Glomerular visceral epithelial cell (primary cell): Measurements from ENCODE around the gene ZKSCAN4.

Experiments
- DNase-seq: peaks from one replicate; pipeline ENCODE4 v3.0.0-alpha.2; 2016; ENCODE audit errors: extremely low spot score

The ZKSCAN4 gene

DNA sequence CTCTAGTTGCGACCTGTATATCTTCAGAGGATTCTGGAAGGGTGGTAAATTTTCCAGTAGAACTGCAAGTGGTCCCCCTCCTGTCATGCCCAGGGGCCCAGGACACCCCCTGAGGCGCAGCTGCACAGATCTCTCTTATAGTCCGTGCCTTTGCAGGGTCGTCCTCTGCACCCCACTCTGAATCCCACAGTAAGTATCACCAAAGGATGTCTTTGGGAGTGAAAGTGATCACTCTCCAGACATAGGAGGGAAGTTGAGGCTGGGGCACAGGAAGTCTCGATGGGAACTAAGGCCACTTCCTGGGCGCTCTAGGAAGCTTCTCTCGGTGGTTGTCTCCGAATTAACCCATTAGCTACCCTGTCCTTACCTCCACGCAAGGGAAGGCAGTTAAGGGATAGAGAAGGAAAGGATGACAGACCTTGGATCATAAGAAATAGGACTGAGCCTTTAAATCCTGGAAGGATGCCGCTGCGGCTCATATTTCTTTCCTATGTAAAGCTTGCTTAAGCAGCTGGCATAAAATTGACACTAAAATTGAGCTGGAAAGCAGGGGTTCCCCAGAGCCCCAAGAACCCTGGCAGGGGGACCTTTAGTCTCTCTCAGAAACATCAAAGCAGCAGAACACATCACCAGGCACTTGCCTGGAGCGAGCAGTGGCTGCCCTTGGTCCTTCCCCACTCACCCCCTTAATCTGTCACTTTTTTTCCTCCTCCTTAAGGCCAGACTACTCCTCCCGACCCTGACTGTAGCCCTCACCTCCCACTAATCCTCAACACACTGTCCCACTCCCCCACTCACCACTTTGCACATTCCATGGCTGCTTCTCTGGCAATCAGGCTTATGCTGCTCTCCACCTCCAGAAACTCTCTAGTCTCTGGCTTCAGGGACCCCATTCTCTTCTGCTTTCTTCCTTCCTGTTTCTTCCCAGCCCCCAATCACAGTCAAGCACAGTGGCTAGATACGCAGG lies at the start of gene ZKSCAN4:
ZKSCAN4 (minus strand) TSS at position 261 of the 967 bp plus-strand sequence. CDS start 289 bp downstream, outside the sequence.
- DNase-seq, result peak; percentile 87

GRCh38 chr6:28296520-28297060 lies 44.5 kb upstream of the ZKSCAN4 start:
- no peak for DNase-seq

DNA sequence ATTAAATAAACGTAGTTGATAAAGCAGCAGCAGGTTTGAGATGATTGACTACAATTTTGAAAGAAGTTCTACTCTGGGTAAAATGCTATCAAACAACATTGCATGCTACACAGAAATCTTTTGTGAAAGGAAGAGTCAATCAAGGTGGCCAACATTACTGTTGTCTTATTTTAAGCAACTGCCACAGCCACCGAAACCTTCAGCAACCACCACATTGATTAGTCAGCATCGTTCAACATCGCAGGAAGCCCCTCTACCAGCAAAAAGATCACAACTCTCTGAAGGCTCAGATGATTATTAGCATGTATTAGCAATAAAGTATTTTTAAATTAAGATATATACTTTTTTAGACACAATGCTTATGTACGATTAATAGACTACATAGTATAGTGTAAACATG lies 43.3 kb upstream of the ZKSCAN4 start:
- DNase-seq, result no peak

GRCh38 chr6:28291573-28291972 lies 39.5 kb upstream of the ZKSCAN4 start:
- no peak for DNase-seq

GRCh38 chr6:28282926-28283325 lies 30.9 kb upstream of the ZKSCAN4 start:
- DNase-seq, result peak; percentile 9

GRCh38 chr6:28281288-28282064 lies 29.4 kb upstream of the ZKSCAN4 start, which contains the start of gene PGBD1:
Gene PGBD1, plus strand, starts transcription at chr6:28281572. Its CDS starts 2,242 bp downstream, at chr6:28283814.
- DNase-seq, result peak; percentile 84

DNA sequence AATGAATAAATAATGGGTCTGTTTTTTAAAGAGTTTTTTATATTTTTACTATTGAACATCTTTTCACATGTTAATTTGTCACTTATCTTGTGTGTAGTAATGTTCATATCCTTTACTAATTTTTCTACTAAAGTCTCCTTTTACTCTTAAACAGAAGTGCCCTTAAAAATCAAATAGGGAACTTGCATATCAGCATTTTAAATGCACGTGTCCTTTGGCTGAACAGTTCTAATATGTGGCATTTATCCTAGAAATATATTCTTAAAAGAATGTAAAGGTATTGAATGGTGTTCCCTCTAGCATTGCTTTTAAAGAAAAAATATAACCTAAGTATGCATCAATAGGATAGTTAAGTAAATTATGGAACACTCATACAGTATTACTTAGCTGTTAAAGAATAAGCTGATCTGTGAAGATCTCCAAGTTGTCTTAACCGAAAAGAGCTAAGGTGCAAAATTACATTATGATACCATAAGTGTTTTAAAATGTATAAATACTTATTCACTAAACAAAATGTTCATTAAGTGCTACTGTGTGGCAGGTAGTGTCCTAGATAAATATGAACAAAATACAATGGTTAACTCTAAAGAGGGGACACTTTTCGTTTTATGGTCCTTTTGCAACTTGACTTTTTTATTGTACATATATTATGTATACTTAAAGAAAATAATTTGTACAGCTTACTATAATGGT lies 28.7 kb upstream of the ZKSCAN4 start:
- DNase-seq, result no peak

GRCh38 chr6:28277746-28278145 lies 25.7 kb upstream of the ZKSCAN4 start:
- no peak for DNase-seq

DNA sequence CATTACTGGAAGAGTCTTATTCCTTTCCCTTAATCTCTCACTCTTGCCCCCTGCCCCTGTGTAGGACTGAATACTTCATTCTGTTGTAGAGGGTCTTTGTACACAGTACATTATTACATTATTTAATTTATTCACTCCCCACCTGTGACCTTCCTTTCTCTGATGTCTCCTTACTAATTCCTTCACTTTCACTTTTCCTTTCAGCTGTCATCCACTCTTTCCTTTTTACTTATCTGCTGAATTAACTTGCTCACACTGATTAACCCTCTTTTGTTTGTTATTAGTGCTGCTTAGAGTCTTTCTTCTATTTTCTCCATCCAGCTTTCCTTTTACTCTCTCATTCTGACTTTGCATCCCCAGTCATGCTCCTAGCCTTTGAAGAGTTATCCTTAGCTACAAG lies 22.8 kb upstream of the ZKSCAN4 start:
- DNase-seq, result no peak

GRCh38 chr6:28269492-28269891 lies 17.4 kb upstream of the ZKSCAN4 start:
- peak; percentile 61 for DNase-seq

GRCh38 chr6:28267695-28268059 lies 15.6 kb upstream of the ZKSCAN4 start:
- DNase-seq, result no peak

GRCh38 chr6:28266962-28267694 lies 15.1 kb upstream of the ZKSCAN4 start, which contains the start of gene ZSCAN26:
Gene ZSCAN26, plus strand, starts transcription at chr6:28267143. Its CDS starts 4,777 bp downstream, at chr6:28271920.
- peak; percentile 91 for DNase-seq

GRCh38 chr6:28266563-28266961 lies 14.5 kb upstream of the ZKSCAN4 start:
- DNase-seq, result no peak

DNA sequence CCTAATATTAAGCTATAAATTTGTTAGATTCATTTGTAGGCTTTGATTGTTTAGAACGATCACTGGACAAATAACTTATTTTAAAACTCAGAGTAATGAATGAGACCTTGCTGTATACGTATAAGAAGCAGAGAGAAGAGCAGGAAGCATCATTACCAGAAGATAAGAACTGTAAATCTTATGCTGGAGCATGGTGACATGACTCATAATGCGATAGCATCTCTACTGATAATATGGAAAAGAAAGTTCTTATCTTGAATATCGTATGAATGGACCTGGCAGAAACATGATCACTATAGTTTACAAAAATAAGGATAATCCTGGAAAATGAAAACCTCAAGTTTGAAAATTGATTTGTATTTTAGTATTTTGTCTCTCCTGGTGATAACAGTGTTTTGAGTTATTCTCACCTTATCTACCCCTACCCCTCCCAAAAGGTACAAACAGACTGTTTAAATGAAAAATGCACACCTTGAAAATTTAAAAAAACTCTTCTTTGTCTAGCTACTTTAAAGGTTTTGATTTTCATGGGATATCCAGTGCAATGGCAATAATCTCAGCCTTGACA lies 12.8 kb upstream of the ZKSCAN4 start:
- DNase-seq, result no peak

DNA sequence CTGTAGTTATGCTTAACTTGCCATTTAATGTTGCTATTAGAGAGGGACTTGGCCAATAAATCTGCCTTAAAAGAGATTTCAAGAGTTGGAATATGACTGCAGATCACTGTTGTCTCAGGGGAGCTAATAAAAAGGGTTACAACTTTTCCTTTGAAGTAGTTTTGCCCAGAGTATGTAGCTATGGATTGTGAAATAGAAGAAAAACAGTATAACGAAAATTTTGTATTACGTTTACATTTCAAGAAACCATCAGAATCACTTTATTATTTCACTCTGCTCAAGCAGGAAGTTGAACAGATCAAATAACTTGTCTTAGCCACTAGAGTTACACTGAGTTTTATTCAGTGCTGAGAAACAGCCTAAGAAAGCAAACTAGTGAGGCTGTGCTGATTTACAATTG lies 11.9 kb upstream of the ZKSCAN4 start:
- no peak for DNase-seq

DNA sequence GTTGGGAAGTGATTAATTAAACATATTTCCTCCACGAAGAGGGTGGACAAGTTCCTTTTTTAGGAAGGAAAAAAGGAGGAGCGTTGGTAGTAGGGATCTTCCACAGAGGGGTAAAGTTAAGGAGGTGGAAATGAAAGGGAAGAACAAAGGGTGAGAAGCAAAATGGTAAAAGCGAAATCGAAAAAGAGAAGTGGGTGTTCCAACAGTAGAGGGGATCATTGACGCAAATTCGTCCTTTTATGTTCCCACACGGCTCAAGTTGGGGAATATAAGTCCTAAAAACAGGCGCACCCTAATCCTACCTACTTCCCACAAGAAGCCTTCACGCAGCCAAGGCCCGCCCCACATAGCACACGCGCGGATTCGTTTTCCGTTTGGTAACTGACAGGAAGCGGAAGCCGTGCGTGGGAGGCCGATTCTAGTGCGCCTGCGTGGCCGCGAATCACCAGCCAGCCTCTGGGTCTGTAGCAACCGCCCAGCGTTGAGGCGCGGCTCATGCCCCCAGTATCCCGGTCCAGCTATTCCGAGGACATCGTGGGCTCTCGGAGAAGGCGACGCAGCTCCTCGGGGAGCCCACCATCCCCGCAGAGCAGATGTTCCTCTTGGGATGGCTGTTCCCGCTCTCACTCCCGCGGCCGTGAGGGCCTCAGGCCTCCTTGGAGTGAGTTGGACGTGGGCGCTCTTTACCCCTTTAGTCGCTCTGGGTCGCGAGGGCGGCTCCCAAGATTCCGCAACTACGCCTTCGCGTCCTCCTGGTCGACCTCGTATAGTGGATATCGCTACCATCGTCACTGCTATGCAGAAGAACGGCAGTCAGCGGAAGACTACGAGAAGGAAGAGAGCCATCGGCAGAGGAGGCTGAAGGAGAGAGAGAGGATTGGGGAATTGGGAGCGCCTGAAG lies 7.1 kb upstream of the ZKSCAN4 start, which contains the start of gene NKAPL:
NKAPL (plus strand) TSS at position 421 of the 901 bp plus-strand sequence; CDS start at position 496, 75 bp downstream.
- DNase-seq, result no peak

- DNase-seq, result no peak
These were observed 5.0 kb upstream of the ZKSCAN4 start for GRCh38 chr6:28257042-28257441.

- no peak for DNase-seq
These were observed 2.1 kb upstream of the ZKSCAN4 start for GRCh38 chr6:28254121-28254519.

DNA sequence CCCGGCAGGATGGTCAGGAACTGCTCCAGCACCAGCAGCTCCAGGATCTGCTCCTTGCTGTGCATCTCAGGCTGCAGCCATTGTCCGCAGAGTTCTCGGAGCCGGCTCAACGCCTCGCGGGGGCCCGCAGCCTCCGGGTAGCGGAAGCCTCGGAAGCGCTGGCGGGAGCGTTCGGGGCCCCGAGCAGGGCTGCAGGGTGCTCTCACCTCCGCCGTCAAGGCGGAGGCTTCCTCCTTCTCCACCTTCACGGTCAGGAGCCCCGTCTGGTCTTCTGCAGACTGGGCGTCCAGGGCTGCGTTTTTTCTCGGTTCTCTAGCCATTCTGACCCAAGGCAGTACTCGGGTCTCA lies 434 bp downstream of the ZKSCAN4 start:
- no peak for DNase-seq
